Measurements from ENCODE around the gene KCNAB2.

The KCNAB2 gene

GRCh38 chr1:6045561-6045960 is at the start of gene KCNAB2:
Gene KCNAB2 (plus strand): TSS chr1:6045888. CDS start chr1:6051537, 5,649 bp downstream.
- no peak for DNase-seq

- no peak for DNase-seq
These were observed 48.9 kb upstream of the KCNAB2 start for GRCh38 chr1:5996641-5997270.

- DNase-seq, result no peak
These were observed 48.4 kb upstream of the KCNAB2 start for GRCh38 chr1:5997316-5997715.

- DNase-seq, result no peak
These were observed 47.4 kb upstream of the KCNAB2 start for GRCh38 chr1:5998051-5998905.

- DNase-seq, result no peak
These were observed 46.8 kb upstream of the KCNAB2 start for GRCh38 chr1:5998906-5999301.

GRCh38 chr1:5999711-6000443 is 45.8 kb upstream of the KCNAB2 start:
- DNase-seq, result no peak

GRCh38 chr1:6000444-6001288 is 45.0 kb upstream of the KCNAB2 start:
- no peak for DNase-seq

- peak; percentile 83 for DNase-seq
These were observed 43.6 kb upstream of the KCNAB2 start for GRCh38 chr1:6001992-6002576.

GRCh38 chr1:6002714-6003501 is 42.8 kb upstream of the KCNAB2 start:
- peak; percentile 82 for DNase-seq

GRCh38 chr1:6003568-6004411 is 41.9 kb upstream of the KCNAB2 start:
- peak; percentile 91 for DNase-seq

GRCh38 chr1:6004412-6005123 is 41.1 kb upstream of the KCNAB2 start:
- DNase-seq, result no peak

- DNase-seq, result no peak
These were observed 40.3 kb upstream of the KCNAB2 start for GRCh38 chr1:6005276-6005917.

- DNase-seq, result no peak
These were observed 38.8 kb upstream of the KCNAB2 start for GRCh38 chr1:6006882-6007281.

- DNase-seq, result no peak
These were observed 38.2 kb upstream of the KCNAB2 start for GRCh38 chr1:6007318-6008083.

GRCh38 chr1:6008084-6008415 is 37.6 kb upstream of the KCNAB2 start:
- peak; percentile 86 for DNase-seq

GRCh38 chr1:6008696-6009095 is 37.0 kb upstream of the KCNAB2 start:
- no peak for DNase-seq

- no peak for DNase-seq
These were observed 36.3 kb upstream of the KCNAB2 start for GRCh38 chr1:6009120-6010040.

Measured in DMS79 (cell line).